Nucleus accumbens (tissue), 56 donors: ENCODE measurements around the gene ATP1A2.
A peak's percentile ranks its signal among the peaks of the same experiment; 100 is the strongest.
"Not testable (repeated sequence)": the region's sequence is repeated elsewhere in the genome, so short reads cannot be mapped to it uniquely, and the experiment has no call there.

Source experiments
- DNase-seq, 56 donors: peaks; one replicate each; lab custom pipeline; 2025; lab: John Stamatoyannopoulos, UW

ATP1A2 gene

GRCh38 chr1:160097911-160098851, 17.4 kb upstream of the ATP1A2 start, which contains the start of gene IGSF8:
IGSF8 (minus strand) TSS chr1:160098619; CDS start chr1:160098472, 147 bp downstream.
- peak in 54 of 56 donors; percentile 72 to 98 (median 94) for DNase-seq

GRCh38 chr1:160098852-160099561, 16.6 kb upstream of the ATP1A2 start:
- peak; percentile 86 to 100 (median 97) for DNase-seq

GRCh38 chr1:160099716-160100375, 15.7 kb upstream of the ATP1A2 start:
- DNase-seq: no peak

- peak; percentile 14 to 95 (median 84) for DNase-seq
Measured at GRCh38 chr1:160101037-160101716, 14.4 kb upstream of the ATP1A2 start.

- peak in 3 of 56 donors; percentile 23 to 49 (median 39) for DNase-seq
Measured at GRCh38 chr1:160101717-160102522, 13.6 kb upstream of the ATP1A2 start.

GRCh38 chr1:160103658-160104408, 11.7 kb upstream of the ATP1A2 start:
- DNase-seq: peak in 22 of 56 donors; percentile 24 to 59 (median 37)

GRCh38 chr1:160104486-160104885, 11.1 kb upstream of the ATP1A2 start:
- DNase-seq: peak in 1 of 56 donors; percentile 44

- DNase-seq: no peak
Measured at GRCh38 chr1:160105155-160105554, 10.4 kb upstream of the ATP1A2 start.

- no peak for DNase-seq
Measured at GRCh38 chr1:160107512-160107911, 8.0 kb upstream of the ATP1A2 start.

- peak in 6 of 56 donors; percentile 6 to 45 (median 27) for DNase-seq
Measured at GRCh38 chr1:160108888-160109662, 6.5 kb upstream of the ATP1A2 start.

GRCh38 chr1:160109686-160110085, 5.9 kb upstream of the ATP1A2 start:
- DNase-seq: no peak

- not testable (repeated sequence) for DNase-seq
Measured at GRCh38 chr1:160111462-160111861, 4.1 kb upstream of the ATP1A2 start.

GRCh38 chr1:160112357-160112756, 3.2 kb upstream of the ATP1A2 start:
- peak in 4 of 56 donors; percentile 8 to 43 (median 24) for DNase-seq

GRCh38 chr1:160113407-160113806, 2.2 kb upstream of the ATP1A2 start:
- DNase-seq: peak in 5 of 56 donors; percentile 11 to 37 (median 28)

- peak in 31 of 56 donors; percentile 8 to 76 (median 44) for DNase-seq
Measured at GRCh38 chr1:160114085-160114484, 1.5 kb upstream of the ATP1A2 start.

GRCh38 chr1:160116283-160117147, 956 bp downstream of the ATP1A2 start:
- peak in 4 of 56 donors; percentile 13 to 17 (median 17) for DNase-seq

GRCh38 chr1:160117300-160117699, 1.7 kb downstream of the ATP1A2 start:
- DNase-seq: no peak
